ENCODE results near the gene AP4M1. TPM values are rescaled to one million over a fixed set of nuclear protein-coding genes. Genes with fewer than 3 reads are reported as not detected.

AP4M1 gene
- 10 to 100 TPM; 16.1 to 25.5 (median 19.3) TPM for polyA plus RNA-seq (ENCODE audit: insufficient read length in 10 of 10)
- long read RNA-seq, donor 1, partial matches to known transcripts = 16 of 20 reads
- long read RNA-seq, donor 1, other reads (novel, unspliced or antisense) = 0 of 20 reads
- long read RNA-seq, donor 2, partial matches to known transcripts = 20 of 24 reads
- long read RNA-seq, donor 2, other reads (novel, unspliced or antisense) = 0 of 24 reads
- long read RNA-seq, donor 3 = 0 reads
- long read RNA-seq, donor 4, partial matches to known transcripts = 0 of 1 reads
- long read RNA-seq, donor 4, other reads (novel, unspliced or antisense) = 0 of 1 reads
- long read RNA-seq, donor 5, transcript AP4M1-201 (15 exons, 1,817 nt) = major isoform, 5 of 5 reads
- long read RNA-seq, donor 5, partial matches to known transcripts = 0 of 5 reads
- long read RNA-seq, donor 5, other reads (novel, unspliced or antisense) = 0 of 5 reads
- long read RNA-seq, donor 6, transcript AP4M1-201 (15 exons, 1,817 nt) = major isoform, 5 of 12 reads
- long read RNA-seq, donor 6, partial matches to known transcripts = 6 of 12 reads
- long read RNA-seq, donor 6, other reads (novel, unspliced or antisense) = 0 of 12 reads
- long read RNA-seq, donor 7, partial matches to known transcripts = 0 of 10 reads
- long read RNA-seq, donor 7, other reads (novel, unspliced or antisense) = 5 of 10 reads
- long read RNA-seq, donor 8, partial matches to known transcripts = 0 of 1 reads
- long read RNA-seq, donor 8, other reads (novel, unspliced or antisense) = 0 of 1 reads
- long read RNA-seq, donor 9 = 0 reads

- peak; percentile 98 to 100 (median 99) for DNase-seq
Measured at GRCh38 chr7:100101016-100101862, at the start of gene AP4M1, which contains the start of gene MCM7. AP4M1 (plus strand) TSS chr7:100101643; CDS start chr7:100101715, 72 bp downstream. MCM7 (minus strand) TSS chr7:100101397; CDS start chr7:100101294, 103 bp downstream.

- peak; percentile 58 to 73 (median 63) for DNase-seq
Measured at GRCh38 chr7:100053215-100053614, 48.2 kb upstream of the AP4M1 start.

GRCh38 chr7:100057006-100057405 is 44.4 kb upstream of the AP4M1 start:
- DNase-seq = no peak

- DNase-seq = no peak
Measured at GRCh38 chr7:100059251-100059739, 42.1 kb upstream of the AP4M1 start.

GRCh38 chr7:100061518-100062193 is 39.8 kb upstream of the AP4M1 start:
- peak in 2 of 3 donors; percentile 14 to 38 for DNase-seq

GRCh38 chr7:100063376-100063775 is 38.1 kb upstream of the AP4M1 start:
- DNase-seq = no peak

GRCh38 chr7:100064162-100064561 is 37.3 kb upstream of the AP4M1 start:
- no peak for DNase-seq

GRCh38 chr7:100065452-100066186 is 35.8 kb upstream of the AP4M1 start:
- DNase-seq = peak in 1 of 3 donors; percentile 36

- DNase-seq = no peak
Measured at GRCh38 chr7:100066953-100067352, 34.5 kb upstream of the AP4M1 start.

- DNase-seq = no peak
Measured at GRCh38 chr7:100069991-100070390, 31.5 kb upstream of the AP4M1 start.

- no peak for DNase-seq
Measured at GRCh38 chr7:100071018-100071723, 30.3 kb upstream of the AP4M1 start.

- no peak for DNase-seq
Measured at GRCh38 chr7:100072462-100072861, 29.0 kb upstream of the AP4M1 start.

GRCh38 chr7:100074841-100075240 is 26.6 kb upstream of the AP4M1 start:
- DNase-seq = no peak

GRCh38 chr7:100075418-100075817 is 26.0 kb upstream of the AP4M1 start:
- DNase-seq = no peak

- no peak for DNase-seq
Measured at GRCh38 chr7:100077205-100077604, 24.2 kb upstream of the AP4M1 start.

GRCh38 chr7:100079024-100079560 is 22.4 kb upstream of the AP4M1 start:
- no peak for DNase-seq

- no peak for DNase-seq
Measured at GRCh38 chr7:100080907-100081534, 20.4 kb upstream of the AP4M1 start.

GRCh38 chr7:100081535-100082102 is 19.8 kb upstream of the AP4M1 start, which contains the start of gene ZNF3:
ZNF3 (minus strand) TSS chr7:100081723; CDS start chr7:100077357, 4,366 bp downstream.
- DNase-seq = peak; percentile 99 to 100 (median 99)
